ENCODE measurements around the gene ANKS1B.

DNA sequence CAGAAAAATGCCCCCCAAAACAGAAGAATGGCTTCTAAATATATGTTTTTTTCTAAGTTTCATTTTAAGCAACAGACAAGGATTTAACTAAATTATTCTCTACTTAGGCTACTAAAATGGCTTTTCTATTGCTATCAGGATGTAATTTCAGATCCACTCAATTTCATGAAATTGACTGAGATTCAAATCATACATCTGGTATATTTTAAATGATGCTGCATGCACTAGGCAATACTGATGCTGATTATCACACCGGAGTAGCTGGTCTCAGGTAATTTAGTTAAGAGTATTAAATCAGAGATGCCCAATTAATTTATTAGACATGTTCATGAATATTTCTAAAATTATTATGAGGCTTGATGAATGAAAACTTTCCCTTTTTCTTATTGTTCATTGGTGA lies 1188.0 kb downstream of the ANKS1B start:
- TF ChIP-seq, protein P1, sequence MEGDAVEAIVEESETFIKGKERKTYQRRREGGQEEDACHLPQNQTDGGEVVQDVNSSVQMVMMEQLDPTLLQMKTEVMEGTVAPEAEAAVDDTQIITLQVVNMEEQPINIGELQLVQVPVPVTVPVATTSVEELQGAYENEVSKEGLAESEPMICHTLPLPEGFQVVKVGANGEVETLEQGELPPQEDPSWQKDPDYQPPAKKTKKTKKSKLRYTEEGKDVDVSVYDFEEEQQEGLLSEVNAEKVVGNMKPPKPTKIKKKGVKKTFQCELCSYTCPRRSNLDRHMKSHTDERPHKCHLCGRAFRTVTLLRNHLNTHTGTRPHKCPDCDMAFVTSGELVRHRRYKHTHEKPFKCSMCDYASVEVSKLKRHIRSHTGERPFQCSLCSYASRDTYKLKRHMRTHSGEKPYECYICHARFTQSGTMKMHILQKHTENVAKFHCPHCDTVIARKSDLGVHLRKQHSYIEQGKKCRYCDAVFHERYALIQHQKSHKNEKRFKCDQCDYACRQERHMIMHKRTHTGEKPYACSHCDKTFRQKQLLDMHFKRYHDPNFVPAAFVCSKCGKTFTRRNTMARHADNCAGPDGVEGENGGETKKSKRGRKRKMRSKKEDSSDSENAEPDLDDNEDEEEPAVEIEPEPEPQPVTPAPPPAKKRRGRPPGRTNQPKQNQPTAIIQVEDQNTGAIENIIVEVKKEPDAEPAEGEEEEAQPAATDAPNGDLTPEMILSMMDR (IDR thresholded peaks at IDR 0.05) = no peak
- no peak for TF ChIP-seq POLR2A (IDR thresholded peaks at IDR 0.05)
